Skin epidermis (tissue), 12 donors: ENCODE data around the gene ISLR.

Source experiments
- H3K27ac ChIP-seq, 21 experiments: fragments of 200-600 bp; sonication (generic) in 11 of 21; one replicate each; pipeline ENCODE4 v1.5.0; 2020; ENCODE audit warnings: mild to moderate bottlenecking in 3 of 21, inconsistent platforms in 2 of 21, moderate library complexity in 2 of 21
- H3K4me3 ChIP-seq, 7 experiments: fragments of 200-600 bp; sonication (generic) in 2 of 7; one replicate each; pipeline ENCODE4 v1.5.0; 2020; ENCODE audit warnings: inconsistent platforms in 2 of 7, mild to moderate bottlenecking in 2 of 7, moderate library complexity in 1 of 7

Gene ISLR

GRCh38 chr15:74170071-74170844 lies 3.3 kb upstream of the ISLR start:
- no peak overlapping the region for H3K27ac ChIP-seq
- no peak overlapping the region for H3K4me3 ChIP-seq

- H3K27ac ChIP-seq: no peak overlapping the region
- H3K4me3 ChIP-seq: no peak overlapping the region
These were observed 2.5 kb upstream of the ISLR start for GRCh38 chr15:74170875-74171578.

GRCh38 chr15:74171965-74172541 lies 1.5 kb upstream of the ISLR start:
- H3K27ac ChIP-seq: peak overlapping the region in 11 of 21 experiments; percentile 45 to 84 (median 72)
- H3K4me3 ChIP-seq: no peak overlapping the region

- H3K4me3 ChIP-seq: peak overlapping the region in 2 of 7 experiments; percentile 25 to 33
- H3K27ac ChIP-seq: peak overlapping the region in 18 of 21 experiments; percentile 33 to 84 (median 70)
These were observed 670 bp upstream of the ISLR start for GRCh38 chr15:74172701-74173379.

- Histone ChIP-seq H3K27ac (peak overlapping the region in 18 of 21 experiments; percentile 14 to 84 (median 67)), H3K4me3 (peak overlapping the region in 5 of 7 experiments; percentile 6 to 33 (median 24))
These were observed 878 bp downstream of the ISLR start for GRCh38 chr15:74174219-74174957.

GRCh38 chr15:74174958-74175253 lies 1.4 kb downstream of the ISLR start:
- peak overlapping the region in 13 of 21 experiments; percentile 28 to 84 (median 72) for H3K27ac ChIP-seq
- peak overlapping the region in 4 of 7 experiments; percentile 6 to 33 (median 24) for H3K4me3 ChIP-seq

GRCh38 chr15:74175271-74176191 lies 2.0 kb downstream of the ISLR start:
- Histone ChIP-seq H3K4me3 (peak overlapping the region in 4 of 7 experiments; percentile 6 to 33 (median 24)), H3K27ac (peak overlapping the region in 5 of 21 experiments; percentile 11 to 75 (median 66))

GRCh38 chr15:74176262-74177214 lies 3.0 kb downstream of the ISLR start:
- Histone ChIP-seq H3K4me3 (no peak overlapping the region), H3K27ac (peak overlapping the region in 5 of 21 experiments; percentile 6 to 40 (median 31))

GRCh38 chr15:74178326-74179100 lies 5.0 kb downstream of the ISLR start:
- Histone ChIP-seq H3K27ac (peak overlapping the region in 8 of 21 experiments; percentile 23 to 67 (median 36)), H3K4me3 (no peak overlapping the region)

- Histone ChIP-seq H3K27ac (peak overlapping the region in 16 of 21 experiments; percentile 4 to 74 (median 46)), H3K4me3 (no peak overlapping the region)
These were observed 5.8 kb downstream of the ISLR start for GRCh38 chr15:74179101-74179841.

- H3K4me3 ChIP-seq: no peak overlapping the region
These were observed 6.7 kb downstream of the ISLR start for GRCh38 chr15:74179983-74180880.

GRCh38 chr15:74180881-74181602 lies 7.5 kb downstream of the ISLR start:
- Histone ChIP-seq H3K27ac (peak overlapping the region in 6 of 21 experiments; percentile 12 to 74 (median 44)), H3K4me3 (no peak overlapping the region)

More at GRCh38 chr15:74179983-74180880, 6.7 kb downstream of the ISLR start:
- H3K27ac ChIP-seq: peak overlapping the region in 17 of 21 experiments; percentile 1 to 74 (median 40)

- H3K27ac ChIP-seq: no peak overlapping the region
- H3K4me3 ChIP-seq: no peak overlapping the region
These were observed 8.6 kb downstream of the ISLR start for GRCh38 chr15:74182131-74182530.

GRCh38 chr15:74184582-74185091 lies 11.1 kb downstream of the ISLR start:
- peak overlapping the region in 1 of 21 experiments; percentile 30 for H3K27ac ChIP-seq
- H3K4me3 ChIP-seq: no peak overlapping the region
